HepG2 (cell line): Measurements from ENCODE around the gene DNAI4. TPM values are rescaled to one million over a fixed set of nuclear protein-coding genes. Genes with fewer than 3 reads are reported as not detected.
A peak's percentile ranks its signal among the peaks of the same experiment; 100 is the strongest.

Experiments
- ATAC-seq: fragments of 200-7000 bp; cut with Tn5 transposase; 3 replicates; pipeline ENCODE4 v1.9.1; 2020; ENCODE audit warnings: mild to moderate bottlenecking, moderate library complexity
- BruUV-seq: library from RNA; stranded (reverse); fragments of 400-500 nt; replicated peaks from 2 replicates; lab custom pipeline; 2021; lab: Mats Ljungman, UMichigan
- CTCF ChIA-PET: fragments of 300-600 bp; formaldehyde crosslinking; extraction: SDS; loops from one replicate; lab custom pipeline; 2021; ENCODE audit warnings: low total read pairs, inconsistent platforms, low intra/inter-chr PET ratio; lab: Yijun Ruan, JAX
- POLR2A ChIA-PET: fragments of 350-600 bp; sonication (Branson Sonifier 250); formaldehyde crosslinking; loops from one replicate; lab custom pipeline; 2020; ENCODE audit warnings: antibody characterized with exemption, inconsistent platforms; lab: Yijun Ruan, JAX
- DNase-seq: peaks from one replicate; pipeline ENCODE4 v3.0.0-alpha.2; 2015; ENCODE audit warnings: low spot score
- FAIRE-seq: peaks from 3 replicates; lab custom pipeline; 2011; peaks lifted over from hg19 to GRCh38; lab: Jason Lieb, UNC
- H2AFZ ChIP-seq: one replicate; pipeline ENCODE4 v1.6.1; 2011; ENCODE audit warnings: low read length, inconsistent platforms
- H3K27ac ChIP-seq: fragments of 300-600 bp; 3 replicates; pipeline ENCODE4 v1.8.0; 2011; ENCODE audit warnings: mixed run types, mild to moderate bottlenecking, mixed read lengths, low read length, inconsistent platforms; ENCODE audit not compliant: insufficient read depth; ENCODE audit errors: extremely low read length
- H3K27me3 ChIP-seq, 2 experiments: fragments of 200-600 bp in 1 of 2; 2 replicates in 1 of 2; 3 replicates in 1 of 2; pipeline versions ENCODE4 v1.6.0 to v1.8.0; 2011; ENCODE audit warnings: low read length in 2 of 2, mild to moderate bottlenecking in 2 of 2, moderate library complexity in 2 of 2, inconsistent platforms in 1 of 2; ENCODE audit not compliant: insufficient read depth in 2 of 2, control insufficient read depth in 1 of 2
- H3K36me3 ChIP-seq, 2 experiments: fragments of 200-600 bp in 1 of 2; replicated peaks in 1 of 2; 2 replicates in 1 of 2; 3 replicates in 1 of 2; pipeline versions ENCODE4 v1.5.1 to v1.8.0; 2011; ENCODE audit warnings: low read length in 2 of 2, inconsistent platforms in 1 of 2; ENCODE audit not compliant: insufficient read depth in 2 of 2, control insufficient read depth in 1 of 2
- H3K4me1 ChIP-seq: 2 replicates; pipeline ENCODE4 v1.5.1; 2012; ENCODE audit warnings: low read length, inconsistent platforms; ENCODE audit not compliant: insufficient read depth
- H3K4me2 ChIP-seq: 2 replicates; pipeline ENCODE4 v1.6.0; 2011; ENCODE audit warnings: low read depth, low read length, inconsistent platforms
- H3K4me3 ChIP-seq, 3 experiments: fragments of 200-600 bp in 1 of 3; sonication (generic), shearing (Covaris generic) in 1 of 3; replicated peaks in 1 of 3; 2 replicates each; pipeline ENCODE4 v1.5.1; 2011 to 2016; ENCODE audit warnings: low read length in 3 of 3, inconsistent platforms in 2 of 3, low read depth in 2 of 3, mild to moderate bottlenecking in 2 of 3, control low read depth in 1 of 3, mixed read lengths in 1 of 3; ENCODE audit not compliant: insufficient read depth in 1 of 3
- H3K79me2 ChIP-seq: one replicate; pipeline ENCODE4 v1.6.1; 2011; ENCODE audit warnings: low read length, inconsistent platforms; ENCODE audit not compliant: insufficient read depth
- H3K9ac ChIP-seq: 2 replicates; pipeline ENCODE4 v1.6.0; 2011; ENCODE audit warnings: mild to moderate bottlenecking, low read depth, low read length, inconsistent platforms; ENCODE audit not compliant: insufficient read depth
- H3K9me3 ChIP-seq: 2 replicates; pipeline ENCODE4 v1.5.1; 2012; ENCODE audit warnings: mild to moderate bottlenecking, low read length
- H4K20me1 ChIP-seq: 2 replicates; pipeline ENCODE4 v1.6.0; 2011; ENCODE audit warnings: inconsistent platforms, mild to moderate bottlenecking, low read length, moderate library complexity; ENCODE audit not compliant: insufficient read depth
- CTCF ChIP-seq: sonication (generic); formaldehyde crosslinking; IDR thresholded peaks from 2 replicates; pipeline ENCODE4 v1.5.0; 2020; ENCODE audit warnings: mild to moderate bottlenecking, missing genetic modification reagents, moderate library complexity
- FIP1L1 ChIP-seq: fragments of 200-400 bp; formaldehyde crosslinking; IDR thresholded peaks from 2 replicates; pipeline ENCODE4 v1.6.1; 2018; ENCODE audit warnings: low read depth, mild to moderate bottlenecking, low read length, moderate library complexity, borderline replicate concordance; ENCODE audit not compliant: insufficient read depth
- KDM5B ChIP-seq: sonication (generic); formaldehyde crosslinking; IDR thresholded peaks from 2 replicates; pipeline ENCODE4 v1.4.0; 2020; ENCODE audit warnings: missing genetic modification reagents, mild to moderate bottlenecking, borderline replicate concordance
- RAD21 ChIP-seq: fragments of 450-650 bp; formaldehyde crosslinking; IDR thresholded peaks from 2 replicates; pipeline ENCODE4 v1.5.0; 2020; ENCODE audit warnings: mild to moderate bottlenecking
- SMC3 ChIP-seq: IDR thresholded peaks from 2 replicates; pipeline ENCODE4 v1.6.1; 2011; ENCODE audit warnings: low read length, improper control_type of control experiment
- STAG1 ChIP-seq: sonication (generic); formaldehyde crosslinking; IDR thresholded peaks from 2 replicates; pipeline ENCODE4 v1.4.0; 2020; ENCODE audit warnings: missing genetic modification reagents
- ZNF101 ChIP-seq: sonication (generic); formaldehyde crosslinking; IDR thresholded peaks from 2 replicates; pipeline ENCODE4 v1.4.0; 2020; ENCODE audit warnings: mild to moderate bottlenecking, low read depth, missing genetic modification reagents, borderline replicate concordance
- ZNF792 ChIP-seq: IDR thresholded peaks from 2 replicates; pipeline ENCODE4 v1.6.1; 2016
- WGBS: methylation state at CpG from one replicate; pipeline ENCODE4 v1.1.6; 2017; ENCODE audit warnings: low lambda C conversion rate; 5-methylcytosine and 5-hydroxymethylcytosine counted together
- in situ Hi-C: cut with HindIII; loops from 2 replicates; pipeline ENCODE4 v1.10.0; 2017; ENCODE audit warnings: low pct_unique_long_range_greater_than_20kb; ENCODE audit not compliant: extremely low pct_ligation_motif_present
- intact Hi-C: fragments of 100-400 bp; cut with micrococcal nuclease; formaldehyde crosslinking; loops from one replicate; pipeline ENCODE4 v1.10.0; 2022; ENCODE audit not compliant: unreplicated experiment
- polyA plus RNA-seq, 8 experiments: library from polyadenylated mRNA; depleted of rRNA in 3 of 8; stranded (reverse) in 7 of 8; unstranded in 1 of 8; fragments of >200 nt; fragmentation: Illumina TruSeq in 4 of 8; extraction: Trizol in 4 of 8; gene quantifications; 2 replicates each; pipeline versions ENCODE4 v1.2.1 to v1.2.3, GENCODE V29; 2011 to 2016; ENCODE audit warnings: low read depth in 4 of 8, missing spikeins in 1 of 8, mixed read lengths in 1 of 8; ENCODE audit not compliant: insufficient read depth in 1 of 8
- total RNA-seq, 5 experiments: library from RNA; depleted of rRNA; stranded (reverse); fragments of >200 nt; fragmentation: Illumina TruSeq; extraction: Trizol; gene quantifications; 2 replicates each; pipeline ENCODE4 v1.2.3, GENCODE V29; 2016; ENCODE audit warnings: low read depth in 1 of 5

The DNAI4 gene
- total and polyA plus RNA-seq, 2 of the 13 experiments (the other 11 are each of a cell fraction or from before 2014, with no cell fraction given), result 0.04 to 0.08 TPM

GRCh38 chr1:66767626-66768025 is 157.0 kb downstream of the DNAI4 start:
- no peaks in the 10 kb centered on the region for H3K4me1 ChIP-seq
- no peak for FAIRE-seq
- H3K27ac ChIP-seq, result no peak overlapping the region
- H3K4me2 ChIP-seq, result no peak overlapping the region
- H3K9me3 ChIP-seq, result no peaks in the 10 kb centered on the region
- H2AFZ ChIP-seq, result no peak overlapping the region
- no peaks in the 10 kb centered on the region for H3K27me3 ChIP-seq
- intact Hi-C loops, result loop anchor here (5.0 kb wide), 1 partner anchor 160 kb away; no protein-coding TSS in a partner anchor
- in situ Hi-C loops, result loop anchor here (10.0 kb wide), 1 partner anchor 377 kb away; no protein-coding TSS in a partner anchor
- ATAC-seq, result no peak
- TF ChIP-seq FIP1L1 (no peak), KDM5B (CRISPR knock-in tag) (no peak)
- no peak overlapping the region for H3K4me3 ChIP-seq
- no peaks in the 10 kb centered on the region for H3K36me3 ChIP-seq
- BruUV-seq, result no TSS peak
- CTCF ChIA-PET, result no interaction called here
- POLR2A ChIA-PET, result no interaction called here
- no peaks in the 10 kb centered on the region for H4K20me1 ChIP-seq
- no peaks in the 10 kb centered on the region for H3K79me2 ChIP-seq
- no peak overlapping the region for H3K9ac ChIP-seq
- DNase-seq, result no peak

GRCh38 chr1:66764994-66765578 is 159.6 kb downstream of the DNAI4 start:
- intact Hi-C loops (loop anchor here (2.0 to 5.0 kb wide), 3 partner anchors 162 to 448 kb away; no protein-coding TSS in a partner anchor), in situ Hi-C loops (loop anchor here (10.0 kb wide), 1 partner anchor 380 kb away; no protein-coding TSS in a partner anchor)
- no peaks in the 10 kb centered on the region for H3K36me3 ChIP-seq
- DNase-seq (peak; percentile 24), ATAC-seq (peak; percentile 56; the same call in 2 of the 3 replicates), FAIRE-seq (no peak)
- WGBS, result 1% methylated on average over 3 of the region's 3 CpGs
- no peaks in the 10 kb centered on the region for H3K9me3 ChIP-seq
- no peak overlapping the region for H3K27ac ChIP-seq
- no peaks in the 10 kb centered on the region for H3K27me3 ChIP-seq
- H3K79me2 ChIP-seq, result no peaks in the 10 kb centered on the region
- CTCF ChIA-PET, result interaction anchor here (1.6 to 1.8 kb wide), 2 partner anchors 384 to 447 kb away, joined by 8 to 20 read pairs; no protein-coding TSS in a partner anchor
- no peak overlapping the region for H3K4me3 ChIP-seq
- no peak for TF ChIP-seq ZNF792
- peak; percentile 78 for TF ChIP-seq STAG1 (CRISPR knock-in tag)
- peak; percentile 30; the same call in 1 of the 2 replicates for TF ChIP-seq RAD21
- peak; percentile 67 for TF ChIP-seq CTCF (CRISPR knock-in tag)
- no peak for TF ChIP-seq ZNF101 (CRISPR knock-in tag)
- TF ChIP-seq SMC3, result peak; percentile 56
- no TSS peak for BruUV-seq
- no peaks in the 10 kb centered on the region for H3K4me1 ChIP-seq
- H3K4me2 ChIP-seq, result no peak overlapping the region
- H2AFZ ChIP-seq, result no peak overlapping the region
- no peak overlapping the region for H3K9ac ChIP-seq
- no peaks in the 10 kb centered on the region for H4K20me1 ChIP-seq
- POLR2A ChIA-PET, result no interaction called here
